GM18909 (cell line): Measurements from ENCODE around the gene CD34.
"Not testable (repeated sequence)": the region's sequence is repeated elsewhere in the genome, so short reads cannot be mapped to it uniquely, and the experiment has no call there.

Experiments
- ATAC-seq: cut with Tn5 transposase; IDR thresholded peaks from one replicate; pipeline ENCODE4 v1.9.1; 2021; ENCODE audit warnings: mild to moderate bottlenecking; ENCODE audit not compliant: unreplicated experiment, poor library complexity

The CD34 gene

GRCh38 chr1:207877914-207878313 is 33.0 kb downstream of the CD34 start:
- ATAC-seq: not testable (repeated sequence)

- no peak for ATAC-seq
Measured at GRCh38 chr1:207876131-207876530, 34.8 kb downstream of the CD34 start.

GRCh38 chr1:207875532-207875931 is 35.4 kb downstream of the CD34 start:
- ATAC-seq: no peak

GRCh38 chr1:207873055-207873890 is 37.7 kb downstream of the CD34 start:
- ATAC-seq: no peak

GRCh38 chr1:207872621-207873020 is 38.3 kb downstream of the CD34 start:
- ATAC-seq: no peak

GRCh38 chr1:207871117-207871649 is 39.7 kb downstream of the CD34 start:
- ATAC-seq: no peak

- no peak for ATAC-seq
Measured at GRCh38 chr1:207870306-207871031, 40.5 kb downstream of the CD34 start.

GRCh38 chr1:207869859-207870258 is 41.1 kb downstream of the CD34 start:
- ATAC-seq: no peak

- ATAC-seq: peak; percentile 70
Measured at GRCh38 chr1:207868774-207869721, 41.9 kb downstream of the CD34 start.

GRCh38 chr1:207868251-207868773 is 42.6 kb downstream of the CD34 start:
- peak; percentile 12 for ATAC-seq

- no peak for ATAC-seq
Measured at GRCh38 chr1:207867136-207868109, 43.5 kb downstream of the CD34 start.

GRCh38 chr1:207866471-207867135 is 44.3 kb downstream of the CD34 start:
- ATAC-seq: no peak

- peak; percentile 55 for ATAC-seq
Measured at GRCh38 chr1:207863893-207864535, 46.9 kb downstream of the CD34 start.

- no peak for ATAC-seq
Measured at GRCh38 chr1:207862241-207862787, 48.6 kb downstream of the CD34 start.

GRCh38 chr1:207861442-207862177 is 49.3 kb downstream of the CD34 start:
- ATAC-seq: peak; percentile 47

- no peak for ATAC-seq
Measured at GRCh38 chr1:207860531-207860930, 50.4 kb downstream of the CD34 start.

GRCh38 chr1:207858806-207859205 is 52.1 kb downstream of the CD34 start:
- ATAC-seq: no peak
